ENCODE results near the gene DBH.

Gene DBH

GRCh38 chr9:133693116-133693515 lies 57.0 kb downstream of the DBH start:
- FAIRE-seq, result no peak
- no peak for DNase-seq (ENCODE audit: insufficient read length, low spot score)

GRCh38 chr9:133693703-133694529 lies 57.8 kb downstream of the DBH start:
- DNase-seq (ENCODE audit: insufficient read length, low spot score) (no peak), FAIRE-seq (no peak)

- FAIRE-seq (no peak), DNase-seq (ENCODE audit: insufficient read length, low spot score) (no peak)
These were observed 58.5 kb downstream of the DBH start for GRCh38 chr9:133694686-133695085.

GRCh38 chr9:133696071-133696472 lies 59.9 kb downstream of the DBH start:
- DNase-seq (ENCODE audit: insufficient read length, low spot score) (no peak), FAIRE-seq (no peak)

GRCh38 chr9:133699546-133699945 lies 63.4 kb downstream of the DBH start:
- FAIRE-seq, result no peak

GRCh38 chr9:133700819-133701320 lies 64.7 kb downstream of the DBH start:
- DNase-seq (ENCODE audit: insufficient read length, low spot score), result no peak
- FAIRE-seq, result no peak

More at GRCh38 chr9:133699546-133699945, 63.4 kb downstream of the DBH start:
- DNase-seq (ENCODE audit: insufficient read length, low spot score), result no peak

- DNase-seq (ENCODE audit: insufficient read length, low spot score), result no peak
- no peak for FAIRE-seq
These were observed 65.3 kb downstream of the DBH start for GRCh38 chr9:133701321-133701980.

GRCh38 chr9:133701981-133702797 lies 66.0 kb downstream of the DBH start:
- FAIRE-seq, result no peak

GRCh38 chr9:133702798-133703590 lies 66.8 kb downstream of the DBH start:
- DNase-seq (ENCODE audit: insufficient read length, low spot score) (no peak), FAIRE-seq (no peak)

More at GRCh38 chr9:133701981-133702797, 66.0 kb downstream of the DBH start:
- no peak for DNase-seq (ENCODE audit: insufficient read length, low spot score)

GRCh38 chr9:133703591-133704399 lies 67.6 kb downstream of the DBH start:
- DNase-seq (ENCODE audit: insufficient read length, low spot score) (no peak), FAIRE-seq (no peak)

- no peak for FAIRE-seq
These were observed 68.6 kb downstream of the DBH start for GRCh38 chr9:133704711-133705181.

GRCh38 chr9:133705576-133705975 lies 69.4 kb downstream of the DBH start:
- DNase-seq (ENCODE audit: insufficient read length, low spot score) (no peak), FAIRE-seq (no peak)

More at GRCh38 chr9:133704711-133705181, 68.6 kb downstream of the DBH start:
- DNase-seq (ENCODE audit: insufficient read length, low spot score), result no peak

- DNase-seq (ENCODE audit: insufficient read length, low spot score), result no peak
- FAIRE-seq, result no peak
These were observed 70.3 kb downstream of the DBH start for GRCh38 chr9:133706307-133707050.

- FAIRE-seq (no peak), DNase-seq (ENCODE audit: insufficient read length, low spot score) (no peak)
These were observed 71.1 kb downstream of the DBH start for GRCh38 chr9:133707065-133707762.

GRCh38 chr9:133707763-133708245 lies 71.6 kb downstream of the DBH start:
- DNase-seq (ENCODE audit: insufficient read length, low spot score) (no peak), FAIRE-seq (no peak)

GRCh38 chr9:133708246-133709014 lies 72.3 kb downstream of the DBH start:
- no peak for FAIRE-seq
- DNase-seq (ENCODE audit: insufficient read length, low spot score), result no peak
